Measurements from ENCODE around the gene BACE2. TPM values are rescaled to one million over a fixed set of nuclear protein-coding genes. Genes with fewer than 3 reads are reported as not detected.

BACE2 gene
- total and polyA plus RNA-seq, 7 donors, result 5.3 to 16.0 (median 7.2) TPM

DNA sequence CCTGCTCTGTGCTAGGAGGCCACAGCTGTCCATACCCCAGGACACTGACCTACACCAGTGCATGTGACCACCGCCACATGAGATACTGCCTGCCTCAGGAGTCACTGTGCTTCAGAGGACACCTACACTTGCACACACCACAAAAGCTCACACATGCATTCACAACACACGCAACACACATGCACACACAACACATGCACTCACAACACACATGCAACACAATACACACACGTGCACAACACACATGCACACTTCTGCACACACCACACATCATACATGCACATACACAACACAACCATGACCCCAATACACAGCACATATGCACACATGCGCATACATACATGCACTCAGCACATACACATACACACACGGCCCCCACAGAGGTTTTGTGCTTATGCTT is 28.7 kb upstream of the BACE2 start:
- peaks cover 0 to 6% (median 0%) of the 10 kb centered on the region in 3 donors for H3K27me3 ChIP-seq (ENCODE audit: insufficient read depth in 3 of 3, low read length in 2 of 3)
- H3K4me1 ChIP-seq, result no peaks in the 10 kb centered on the region
- no peak overlapping the region for H3K27ac ChIP-seq
- TF ChIP-seq, protein P1, sequence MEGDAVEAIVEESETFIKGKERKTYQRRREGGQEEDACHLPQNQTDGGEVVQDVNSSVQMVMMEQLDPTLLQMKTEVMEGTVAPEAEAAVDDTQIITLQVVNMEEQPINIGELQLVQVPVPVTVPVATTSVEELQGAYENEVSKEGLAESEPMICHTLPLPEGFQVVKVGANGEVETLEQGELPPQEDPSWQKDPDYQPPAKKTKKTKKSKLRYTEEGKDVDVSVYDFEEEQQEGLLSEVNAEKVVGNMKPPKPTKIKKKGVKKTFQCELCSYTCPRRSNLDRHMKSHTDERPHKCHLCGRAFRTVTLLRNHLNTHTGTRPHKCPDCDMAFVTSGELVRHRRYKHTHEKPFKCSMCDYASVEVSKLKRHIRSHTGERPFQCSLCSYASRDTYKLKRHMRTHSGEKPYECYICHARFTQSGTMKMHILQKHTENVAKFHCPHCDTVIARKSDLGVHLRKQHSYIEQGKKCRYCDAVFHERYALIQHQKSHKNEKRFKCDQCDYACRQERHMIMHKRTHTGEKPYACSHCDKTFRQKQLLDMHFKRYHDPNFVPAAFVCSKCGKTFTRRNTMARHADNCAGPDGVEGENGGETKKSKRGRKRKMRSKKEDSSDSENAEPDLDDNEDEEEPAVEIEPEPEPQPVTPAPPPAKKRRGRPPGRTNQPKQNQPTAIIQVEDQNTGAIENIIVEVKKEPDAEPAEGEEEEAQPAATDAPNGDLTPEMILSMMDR (IDR thresholded peaks at IDR 0.05), result no peak
- no peak for ATAC-seq
- no peaks in the 10 kb centered on the region for H3K36me3 ChIP-seq (ENCODE audit: insufficient read depth in 1 of 2, low read depth in 1 of 2)
- intact Hi-C loops (cut with DNase I), result no loop called here
- 84 to 87% (median 86%) methylated on average over 5 of the region's 5 CpGs for WGBS, 3 donors
- H3K4me3 ChIP-seq, result no peak overlapping the region
- H3K9me3 ChIP-seq, result no peaks in the 10 kb centered on the region
- DNase-seq, result no peak

GRCh38 chr21:41139951-41140350 is 28.0 kb upstream of the BACE2 start:
- ATAC-seq (no peak), DNase-seq (no peak)
- Histone ChIP-seq H3K27ac (no peak overlapping the region), H3K4me3 (no peak overlapping the region), H3K9me3 (no peaks in the 10 kb centered on the region), H3K4me1 (no peaks in the 10 kb centered on the region), H3K27me3 (ENCODE audit: insufficient read depth in 3 of 3, low read length in 2 of 3) (peaks cover 0 to 6% (median 0%) of the 10 kb centered on the region in 3 donors), H3K36me3 (ENCODE audit: insufficient read depth in 1 of 2, low read depth in 1 of 2) (no peaks in the 10 kb centered on the region)
- WGBS, 3 donors, result 90 to 95% (median 94%) methylated on average over 12 of the region's 12 CpGs
- TF ChIP-seq, protein P1 (IDR thresholded peaks at IDR 0.05), result no peak
- intact Hi-C loops (cut with DNase I), result no loop called here

DNA sequence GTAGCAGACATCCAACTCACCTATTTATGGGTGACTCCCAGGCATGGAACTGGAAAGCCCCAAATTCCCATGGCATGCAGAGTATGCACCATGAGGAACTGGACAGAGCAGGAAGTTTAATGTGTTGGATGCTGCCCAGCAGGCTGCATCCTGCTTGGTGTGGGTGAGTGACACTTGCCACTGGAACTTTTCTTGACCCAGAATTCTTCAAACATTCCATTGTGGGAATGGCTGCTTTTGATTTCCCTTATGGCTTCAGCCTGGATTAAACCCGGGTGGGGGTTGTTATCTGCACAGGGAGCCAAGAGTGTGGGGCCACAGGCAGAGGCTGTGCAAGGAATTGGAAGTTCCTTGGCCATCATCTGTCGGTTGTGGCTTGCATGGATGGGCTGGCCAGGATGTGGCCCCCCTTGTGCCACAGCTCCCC is 26.9 kb upstream of the BACE2 start:
- no peak for ATAC-seq
- no peak for DNase-seq
- H3K9me3 ChIP-seq, result no peaks in the 10 kb centered on the region
- no peak overlapping the region for H3K27ac ChIP-seq
- H3K4me3 ChIP-seq, result no peak overlapping the region
- H3K27me3 ChIP-seq (ENCODE audit: insufficient read depth in 3 of 3, low read length in 2 of 3), result peaks cover 0 to 11% (median 0%) of the 10 kb centered on the region in 3 donors
- intact Hi-C loops (cut with DNase I), result no loop called here
- WGBS, 3 donors, result 25 to 38% (median 26%) methylated on average over 2 of the region's 2 CpGs
- H3K36me3 ChIP-seq (ENCODE audit: insufficient read depth in 1 of 2, low read depth in 1 of 2), result no peaks in the 10 kb centered on the region
- no peaks in the 10 kb centered on the region for H3K4me1 ChIP-seq
- TF ChIP-seq, protein P1 (IDR thresholded peaks at IDR 0.05), result no peak

DNA sequence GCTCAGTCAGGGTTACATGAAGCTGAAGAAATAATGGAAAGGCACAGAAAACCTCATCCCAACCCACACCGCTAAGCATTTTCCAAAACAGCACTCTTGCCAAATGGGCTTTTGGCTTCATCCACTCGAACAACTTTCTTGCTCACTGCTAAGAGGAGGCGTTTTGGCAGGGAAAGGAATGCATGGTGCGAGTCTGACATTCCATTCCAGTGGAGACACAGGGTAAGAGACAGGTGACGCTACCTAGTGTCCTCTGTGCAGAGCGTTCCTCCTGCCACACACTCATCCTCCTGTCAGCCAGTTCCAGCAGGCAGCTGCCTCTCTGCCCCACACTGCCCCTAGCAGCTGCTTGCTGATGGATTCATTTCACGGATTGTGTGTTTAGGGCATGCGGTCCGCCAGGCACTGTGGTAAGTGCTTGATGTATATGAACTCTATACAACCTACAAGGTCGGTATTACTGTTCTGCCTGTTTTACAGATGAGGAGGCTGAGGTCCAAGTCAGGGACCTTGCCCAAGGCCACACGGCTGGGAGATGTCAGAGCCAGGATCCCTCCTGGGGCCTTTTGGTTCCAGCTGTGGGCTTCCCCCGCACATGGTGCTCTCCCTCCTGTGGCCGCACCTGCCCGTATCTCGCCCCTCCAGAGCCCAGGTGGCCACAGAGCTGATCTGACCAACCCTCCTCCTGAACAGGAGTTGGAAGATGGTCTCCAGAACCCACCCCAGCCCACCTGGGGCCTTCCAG is 25.7 kb upstream of the BACE2 start:
- intact Hi-C loops (cut with DNase I), result no loop called here

More for the DNA sequence above, 25.7 kb upstream of the BACE2 start:
- Histone ChIP-seq H3K36me3 (ENCODE audit: insufficient read depth in 1 of 2, low read depth in 1 of 2) (no peaks in the 10 kb centered on the region), H3K4me1 (no peaks in the 10 kb centered on the region), H3K9me3 (no peaks in the 10 kb centered on the region), H3K27ac (no peak overlapping the region), H3K4me3 (no peak overlapping the region), H3K27me3 (ENCODE audit: insufficient read depth in 3 of 3, low read length in 2 of 3) (peaks cover 0 to 13% (median 0%) of the 10 kb centered on the region in 3 donors)
- TF ChIP-seq, protein P1 (IDR thresholded peaks at IDR 0.05), result no peak
- ATAC-seq (peak; percentile 41 to 94 (median 70)), DNase-seq (peak in 1 of 2 donors; percentile 31)
- WGBS, 3 donors, result 20 to 28% (median 26%) methylated on average over 15 of the region's 15 CpGs

Data from psoas muscle (tissue), 8 donors.